Activated T-cell treated with anti-CD3 and anti-CD28 coated beads for 24 hours (primary cell): ENCODE data around the gene DENND11.

Experiments
- DNase-seq: peaks from one replicate; pipeline ENCODE4 v3.0.0-alpha.2; 2020; ENCODE audit warnings: low read depth

Gene DENND11

DNA sequence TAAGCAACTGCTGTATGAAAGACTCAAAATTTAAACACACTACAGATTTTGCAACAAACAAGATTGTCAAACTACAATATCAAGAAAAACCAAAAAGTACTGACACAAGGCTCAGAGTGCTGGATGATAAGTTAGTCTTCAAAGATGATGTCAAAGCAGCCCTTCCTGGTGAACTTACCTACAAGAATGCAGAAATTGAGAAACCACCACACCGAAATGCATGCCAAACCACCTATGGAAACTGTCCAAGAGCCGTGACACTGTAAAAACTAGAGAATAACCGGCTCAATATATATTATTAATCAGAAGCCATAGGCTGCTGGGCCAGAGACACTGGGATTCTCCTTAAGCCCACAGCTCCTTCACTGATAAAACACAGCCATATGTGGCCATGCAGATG is 25.3 kb downstream of the DENND11 start:
- no peak for DNase-seq

DNA sequence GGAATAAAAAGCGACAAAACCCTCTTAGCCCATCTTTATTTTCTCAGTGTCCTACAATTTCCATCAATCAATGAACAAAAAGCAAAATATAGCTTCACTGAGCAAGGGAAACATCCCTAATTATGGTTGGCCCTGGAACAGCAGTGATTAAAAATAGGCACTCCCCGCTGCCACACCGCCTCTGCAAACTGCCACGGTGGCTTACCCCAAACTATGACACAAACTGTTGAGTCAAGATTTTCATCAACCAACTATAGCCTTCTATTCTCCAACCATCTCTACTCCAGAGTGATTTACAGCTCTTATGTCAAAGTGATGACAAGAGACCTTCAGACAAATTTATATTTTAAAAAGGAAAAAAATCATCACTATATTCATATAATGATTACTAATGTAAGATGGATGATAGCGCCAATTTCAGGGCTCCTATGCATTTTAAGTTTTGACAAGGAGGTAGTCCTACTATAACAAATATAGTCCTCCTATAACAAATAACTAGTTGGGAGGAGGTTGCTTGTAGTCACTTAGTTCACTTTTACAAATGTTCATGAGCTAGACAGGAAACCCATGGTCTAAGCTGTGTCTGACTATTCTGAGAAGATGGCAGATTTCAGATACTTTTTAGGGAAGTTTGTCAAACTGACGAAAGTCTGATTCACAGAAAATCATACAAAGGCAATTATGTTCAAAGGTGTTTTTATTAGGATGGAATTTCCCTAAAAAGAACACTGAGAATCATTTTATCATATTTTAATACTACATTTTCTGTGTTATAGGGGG is 26.3 kb downstream of the DENND11 start:
- DNase-seq: no peak

DNA sequence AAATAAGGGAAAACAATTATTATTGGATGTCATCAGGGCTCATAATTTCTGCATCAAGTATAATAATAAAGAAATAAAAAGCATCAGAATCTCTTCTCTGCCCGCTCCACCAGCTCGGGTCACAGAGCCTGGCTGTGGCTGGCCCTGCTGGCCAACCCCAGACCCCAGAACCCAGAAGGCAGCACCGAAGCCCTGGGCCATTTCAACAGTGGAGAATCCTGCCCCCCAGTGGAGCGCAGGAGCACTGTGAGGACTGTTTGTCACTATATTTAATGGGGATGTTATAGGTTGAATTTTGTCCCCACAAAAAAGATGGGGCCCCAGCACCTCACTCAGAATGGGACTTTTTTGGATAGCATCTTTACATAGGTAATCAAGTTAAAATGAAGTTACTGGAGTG is 27.3 kb downstream of the DENND11 start:
- DNase-seq: no peak

DNA sequence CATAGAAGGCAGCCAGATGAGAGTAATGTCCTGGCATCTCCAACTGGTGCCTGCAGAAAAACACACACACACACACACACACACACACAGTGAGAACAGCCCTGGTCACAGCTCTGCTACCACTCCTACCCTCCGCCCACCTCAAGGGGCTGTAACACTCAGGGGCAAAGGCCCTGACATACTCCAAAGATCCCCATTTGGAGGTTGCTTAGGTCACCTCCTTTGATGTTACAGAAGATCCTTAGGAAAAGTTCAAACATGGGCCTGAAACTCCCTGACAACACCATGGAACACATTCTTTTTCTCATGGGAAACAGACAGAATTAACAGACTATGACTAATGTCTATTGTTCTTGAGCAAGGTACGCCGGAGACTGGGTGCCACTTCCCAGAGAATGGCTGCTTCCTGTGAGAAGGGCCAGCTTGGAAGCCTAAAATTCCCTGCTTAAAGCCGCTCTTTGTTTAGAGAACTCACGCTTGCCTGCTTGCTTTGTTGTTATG is 27.7 kb downstream of the DENND11 start:
- no peak for DNase-seq

DNA sequence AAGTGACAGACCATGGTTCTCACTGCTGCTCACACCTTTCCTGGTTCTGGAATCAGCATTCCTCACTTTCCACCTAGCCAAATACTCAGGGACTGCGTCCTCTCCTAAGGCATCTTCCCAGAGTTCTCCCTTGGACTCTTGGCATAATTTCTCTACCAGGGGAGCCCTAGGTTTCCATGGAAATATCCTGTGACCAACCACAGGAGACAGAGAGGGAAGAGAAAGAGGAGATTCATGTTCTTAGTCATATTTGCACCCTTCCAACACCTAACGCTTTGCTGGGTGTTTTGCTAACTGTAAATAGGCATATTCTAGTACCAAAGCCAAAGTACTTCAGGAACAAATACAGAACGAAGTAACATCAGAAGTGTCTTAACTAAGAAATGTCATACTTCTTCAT is 28.6 kb downstream of the DENND11 start:
- DNase-seq: no peak

DNA sequence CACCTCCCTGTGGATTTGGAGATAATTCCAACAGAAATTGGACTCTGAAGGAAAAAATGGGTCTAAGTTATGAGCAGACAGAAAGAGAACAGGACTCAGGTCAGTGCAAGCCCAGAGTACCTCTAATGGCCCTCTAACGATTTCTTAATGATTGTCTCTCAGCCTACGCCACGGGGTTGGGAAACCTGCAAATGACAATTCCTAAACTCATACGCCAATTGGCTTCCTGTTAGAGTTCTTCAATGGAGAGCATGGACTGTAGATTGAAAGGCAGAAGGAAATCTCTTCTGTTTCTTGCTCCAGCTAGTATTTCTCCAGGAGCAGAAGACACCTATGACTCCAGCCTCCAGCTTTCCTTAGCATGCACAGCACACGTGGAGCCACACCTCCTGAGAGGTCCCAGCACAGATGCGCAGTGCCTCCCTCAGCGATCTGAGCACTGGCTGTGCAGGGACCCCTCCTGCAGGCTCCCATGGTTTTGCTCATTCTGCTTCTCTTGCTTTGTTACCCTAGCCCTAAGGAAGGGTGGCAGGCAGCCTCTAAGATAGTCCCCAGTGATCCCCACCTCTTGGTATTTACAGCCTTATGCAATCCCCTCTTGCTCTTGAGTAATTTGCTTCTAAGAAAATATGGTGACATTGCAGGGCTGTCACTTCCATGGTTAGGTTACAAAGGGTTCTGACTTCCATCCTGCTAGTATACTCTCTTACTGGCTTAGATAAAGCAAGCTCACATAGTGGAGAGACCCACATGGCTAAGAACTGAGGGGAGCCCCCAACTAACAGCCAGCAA is 30.1 kb downstream of the DENND11 start:
- DNase-seq: no peak

DNA sequence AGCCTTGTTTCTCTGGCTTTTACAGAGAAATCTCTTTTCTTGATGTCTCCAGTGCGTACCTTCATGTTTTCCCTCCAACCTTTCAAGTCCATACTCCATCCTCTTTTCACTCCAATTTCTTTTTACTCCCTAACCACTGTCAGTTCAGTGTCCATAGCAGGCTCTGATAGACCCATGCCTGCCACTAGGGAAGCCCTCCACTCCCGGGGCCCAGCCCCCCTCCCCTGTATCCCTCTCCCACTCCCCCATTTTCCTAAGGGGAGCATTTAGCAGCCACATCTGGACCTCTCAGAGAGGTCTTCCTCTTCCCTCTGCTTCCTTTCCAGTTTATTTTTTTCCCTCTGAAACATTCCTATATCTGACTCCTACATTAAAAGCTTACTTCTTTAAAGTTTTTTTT is 33.1 kb downstream of the DENND11 start:
- no peak for DNase-seq

DNA sequence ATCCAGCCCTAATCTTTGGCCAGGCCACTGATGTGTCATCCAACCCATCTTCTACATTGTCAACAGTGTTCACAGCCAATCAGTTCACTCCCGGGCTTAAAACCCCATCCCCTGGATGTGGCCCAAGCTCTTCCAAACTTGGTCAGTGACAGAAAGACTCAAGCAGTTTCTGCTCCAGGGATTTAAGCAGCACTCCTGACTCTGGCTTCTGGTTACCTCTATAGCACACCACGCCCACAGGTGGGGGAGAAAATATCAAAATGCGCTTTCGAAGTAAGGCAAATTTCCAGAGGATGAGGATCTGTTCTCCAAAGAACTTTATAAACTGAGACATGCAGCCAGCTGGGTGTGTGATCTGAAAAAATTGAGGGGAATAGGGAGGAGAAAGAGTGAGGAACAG is 35.9 kb downstream of the DENND11 start:
- no peak for DNase-seq

DNA sequence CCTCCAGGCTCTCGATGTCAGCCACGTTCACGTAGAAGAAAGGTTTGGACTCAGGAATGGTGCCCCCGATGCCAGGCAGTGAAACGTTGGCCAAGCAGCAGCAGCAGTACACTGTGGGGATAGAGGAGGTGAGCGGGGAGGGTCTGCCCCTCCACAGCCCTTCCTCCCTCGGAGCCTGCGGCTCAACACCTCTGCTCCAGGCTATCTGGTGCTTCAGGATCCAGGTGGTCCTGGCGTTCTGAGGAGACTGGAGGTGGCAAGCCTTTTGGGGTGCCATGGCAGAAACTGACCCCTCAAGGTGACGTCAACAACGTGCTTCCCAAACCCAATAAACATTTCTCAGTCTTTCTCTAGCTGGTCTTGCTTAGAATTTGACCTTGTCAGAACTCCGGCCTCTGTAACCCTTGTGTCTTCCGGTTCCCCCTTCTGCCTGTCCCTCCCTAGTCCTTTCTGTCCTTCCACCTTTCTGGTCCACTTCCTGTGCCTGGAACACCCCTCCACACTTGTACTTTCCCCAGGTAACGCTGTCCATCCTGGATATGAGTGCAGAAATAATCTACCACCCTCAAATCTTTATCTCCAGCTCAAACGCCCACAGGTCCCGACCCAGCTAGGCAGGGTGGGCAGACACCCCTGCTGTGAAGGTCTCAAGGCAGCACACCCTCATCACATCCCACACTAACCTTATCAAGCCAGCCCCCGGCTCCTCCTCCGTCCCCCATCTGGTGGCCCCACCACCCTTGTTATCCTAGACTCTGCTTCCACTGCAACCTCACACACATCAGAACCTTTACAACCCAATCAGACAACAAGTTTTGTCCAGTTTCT is 36.5 kb downstream of the DENND11 start:
- no peak for DNase-seq

DNA sequence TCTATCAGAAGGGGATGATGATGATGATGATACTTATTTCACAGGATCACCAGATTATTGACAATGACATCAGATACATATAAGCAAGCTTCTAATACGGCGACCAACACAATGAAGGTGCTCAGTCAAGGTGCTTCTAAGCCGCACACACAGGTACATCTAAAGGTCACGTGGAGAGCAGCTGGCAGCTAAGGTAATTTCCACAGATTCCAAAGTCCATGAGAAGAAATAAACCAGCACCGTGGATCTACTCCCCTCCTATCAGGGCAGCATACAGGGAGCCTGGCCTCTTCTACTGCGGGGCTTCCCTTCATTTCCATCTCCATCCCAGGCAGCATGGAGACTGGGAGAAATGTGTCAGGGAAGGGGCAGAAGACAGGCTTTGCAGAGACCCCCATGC is 37.5 kb downstream of the DENND11 start:
- DNase-seq: no peak

DNA sequence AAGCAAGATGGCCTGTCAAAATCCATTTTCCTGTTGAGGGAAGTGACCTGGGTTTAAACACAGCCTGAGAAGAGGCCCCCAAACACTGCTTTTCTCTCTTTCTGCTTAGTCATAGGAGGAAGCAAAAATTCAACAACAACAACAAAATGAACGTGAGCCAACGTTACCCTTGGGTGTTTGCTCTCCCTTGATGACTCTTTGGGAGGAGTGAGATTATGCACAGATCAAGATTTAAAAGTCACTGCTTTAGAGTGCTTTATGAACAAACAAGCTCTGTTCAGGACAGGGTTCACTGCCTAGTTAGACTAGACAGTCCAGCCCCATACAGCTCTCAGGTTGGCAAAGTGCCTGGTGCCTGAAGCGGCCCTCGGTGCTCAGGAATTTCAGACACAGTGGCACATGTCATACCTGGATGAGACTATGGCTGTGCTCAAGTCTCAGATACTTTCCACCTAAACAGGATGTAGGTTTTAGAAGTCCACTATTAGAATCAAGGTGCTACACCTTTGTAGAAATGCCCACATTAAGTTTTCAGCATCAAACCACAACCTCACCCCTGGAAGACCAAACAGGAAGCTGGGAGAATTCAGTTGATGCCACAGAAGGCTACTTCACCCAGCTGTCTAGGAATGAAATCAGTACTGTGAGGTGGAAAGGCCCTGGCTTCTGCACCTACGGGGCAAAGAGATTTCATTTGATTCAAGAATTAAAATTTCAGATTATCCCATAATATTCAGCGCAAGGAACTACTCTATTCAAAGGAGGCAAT is 38.7 kb downstream of the DENND11 start:
- no peak for DNase-seq

DNA sequence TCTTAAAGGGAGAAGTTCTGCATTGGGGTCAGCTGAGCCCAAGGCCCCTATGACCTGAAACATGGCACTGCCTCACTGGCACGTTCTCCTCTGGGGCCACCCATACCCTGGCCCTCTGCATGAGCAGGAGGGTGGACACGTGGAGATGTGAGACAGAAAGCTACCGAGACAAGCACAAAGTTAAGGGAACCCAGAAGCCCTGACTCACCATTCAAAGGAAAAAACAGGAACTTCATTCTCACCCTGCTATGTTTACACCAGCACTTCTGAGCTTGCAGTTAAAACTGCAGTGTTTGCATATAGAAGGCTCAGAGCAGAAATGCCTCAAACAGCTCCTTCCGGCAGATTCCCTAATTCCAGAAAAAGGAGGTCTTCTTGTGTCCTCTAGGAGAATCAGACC is 41.7 kb downstream of the DENND11 start:
- DNase-seq: no peak

DNA sequence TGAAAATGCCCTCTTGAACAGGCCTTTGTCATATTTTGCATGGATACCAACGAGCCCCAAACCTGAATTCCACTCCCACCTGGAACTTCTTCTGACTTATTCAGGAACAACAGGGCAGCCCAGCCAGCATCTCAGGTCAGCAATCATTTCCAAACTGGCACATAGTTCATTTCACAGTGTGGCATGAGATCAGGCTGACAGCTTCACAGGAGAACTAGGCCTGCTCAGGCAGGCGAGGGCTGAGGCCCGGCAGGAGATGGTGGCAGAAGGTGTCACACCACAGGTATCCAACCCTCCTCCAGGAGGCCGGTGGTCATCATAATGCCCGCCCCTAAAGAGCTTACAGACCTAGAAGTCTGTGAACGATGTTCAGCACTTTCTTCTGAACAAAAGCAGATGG is 42.5 kb downstream of the DENND11 start:
- no peak for DNase-seq

DNA sequence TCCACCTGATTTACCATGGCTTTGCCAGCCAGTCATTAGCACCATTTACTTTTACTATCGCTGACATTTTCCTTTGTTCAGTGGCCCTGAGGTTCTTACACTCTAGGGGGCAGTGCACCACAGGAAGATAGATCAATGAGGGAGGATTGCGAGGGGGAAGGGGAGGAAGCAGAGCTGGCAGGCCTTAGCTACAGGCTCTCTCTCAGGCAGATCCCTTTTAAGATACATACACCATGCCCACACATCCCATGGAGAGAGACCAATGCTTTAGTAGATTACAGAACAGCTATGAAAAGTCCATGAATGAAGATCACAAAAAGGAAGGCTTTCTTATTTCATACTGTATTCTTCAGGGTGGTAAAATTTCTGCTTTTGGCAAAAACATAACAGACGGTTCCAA is 47.4 kb downstream of the DENND11 start:
- DNase-seq: peak; percentile 34

DNA sequence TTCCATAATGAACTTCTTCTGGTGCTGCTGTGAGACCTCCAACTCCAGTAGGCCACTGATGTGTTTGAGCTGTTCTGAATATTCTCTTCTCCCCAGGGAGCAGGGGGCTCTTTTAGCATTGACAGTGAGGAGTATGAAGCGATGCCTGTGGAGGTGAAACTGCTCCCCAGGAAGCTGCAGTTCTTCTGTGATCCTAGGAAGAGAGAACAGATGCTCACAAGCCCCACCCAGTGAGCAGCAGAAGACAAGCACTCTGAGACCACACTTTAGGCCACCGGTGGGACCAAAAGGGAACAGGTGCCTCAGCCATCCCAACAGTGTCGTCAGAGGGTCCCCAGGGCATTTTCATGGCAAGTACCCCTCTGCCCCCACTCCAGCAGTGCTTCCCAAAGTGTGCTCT is 49.3 kb downstream of the DENND11 start:
- DNase-seq: no peak
